ENCODE results near the gene MARCHF6.
A peak's percentile ranks its signal among the peaks of the same experiment; 100 is the strongest.
"Not testable (repeated sequence)": the region's sequence is repeated elsewhere in the genome, so short reads cannot be mapped to it uniquely, and the experiment has no call there.

MARCHF6 gene

DNA sequence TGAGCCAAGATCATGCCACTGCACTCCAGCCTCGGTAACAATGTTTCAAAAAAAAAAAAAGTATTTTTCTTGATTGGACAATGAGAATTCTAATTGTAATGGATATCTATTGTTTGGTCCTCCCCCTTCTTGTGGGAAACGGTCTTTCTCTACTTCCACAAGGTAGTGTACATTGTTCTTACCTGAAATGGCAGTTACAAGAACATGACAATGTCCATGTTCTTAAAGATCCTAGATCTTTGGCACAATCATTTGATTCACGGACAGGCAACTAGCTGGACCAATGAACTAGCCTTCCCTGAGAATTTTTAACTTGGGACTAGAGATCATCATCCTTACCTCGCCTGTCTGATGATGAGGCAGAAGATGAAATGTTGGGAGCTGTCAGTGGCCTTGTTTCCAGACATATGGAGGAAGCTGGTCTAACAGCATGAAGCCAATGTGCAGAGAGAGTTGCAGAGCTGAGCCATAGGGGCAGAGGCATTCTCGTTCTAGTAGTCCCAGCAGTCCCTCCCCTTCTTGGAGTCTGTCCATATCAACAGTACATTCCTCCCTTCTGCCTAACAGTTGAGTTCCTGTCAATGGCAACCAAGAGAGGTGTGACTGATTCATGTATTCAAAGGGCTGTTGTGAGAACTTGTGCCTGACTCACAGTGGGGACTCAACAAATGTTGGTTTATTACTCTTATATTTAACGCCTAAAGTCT is 2.1 kb upstream of the MARCHF6 start:
- peak; percentile 93 for DNase-seq

DNA sequence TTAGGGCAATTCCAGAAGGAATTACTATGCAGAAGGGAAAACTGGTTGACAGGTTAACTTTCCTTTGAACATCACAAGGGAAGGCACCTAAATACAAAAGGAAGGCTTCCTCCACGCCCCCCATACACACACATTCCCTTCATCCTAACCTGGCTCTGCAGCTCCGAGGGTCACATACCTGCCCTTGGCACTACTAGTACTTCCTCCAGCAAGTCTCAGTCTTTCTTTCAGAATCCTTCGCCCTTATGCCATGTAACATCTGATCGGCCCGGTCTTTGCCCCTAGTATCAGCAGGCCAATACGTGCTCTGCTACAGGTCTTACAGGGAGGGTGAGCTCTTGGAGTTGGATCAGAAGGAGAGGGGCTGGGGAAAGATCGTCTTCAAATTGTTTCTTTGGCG is 1.6 kb upstream of the MARCHF6 start:
- DNase-seq = no peak

DNA sequence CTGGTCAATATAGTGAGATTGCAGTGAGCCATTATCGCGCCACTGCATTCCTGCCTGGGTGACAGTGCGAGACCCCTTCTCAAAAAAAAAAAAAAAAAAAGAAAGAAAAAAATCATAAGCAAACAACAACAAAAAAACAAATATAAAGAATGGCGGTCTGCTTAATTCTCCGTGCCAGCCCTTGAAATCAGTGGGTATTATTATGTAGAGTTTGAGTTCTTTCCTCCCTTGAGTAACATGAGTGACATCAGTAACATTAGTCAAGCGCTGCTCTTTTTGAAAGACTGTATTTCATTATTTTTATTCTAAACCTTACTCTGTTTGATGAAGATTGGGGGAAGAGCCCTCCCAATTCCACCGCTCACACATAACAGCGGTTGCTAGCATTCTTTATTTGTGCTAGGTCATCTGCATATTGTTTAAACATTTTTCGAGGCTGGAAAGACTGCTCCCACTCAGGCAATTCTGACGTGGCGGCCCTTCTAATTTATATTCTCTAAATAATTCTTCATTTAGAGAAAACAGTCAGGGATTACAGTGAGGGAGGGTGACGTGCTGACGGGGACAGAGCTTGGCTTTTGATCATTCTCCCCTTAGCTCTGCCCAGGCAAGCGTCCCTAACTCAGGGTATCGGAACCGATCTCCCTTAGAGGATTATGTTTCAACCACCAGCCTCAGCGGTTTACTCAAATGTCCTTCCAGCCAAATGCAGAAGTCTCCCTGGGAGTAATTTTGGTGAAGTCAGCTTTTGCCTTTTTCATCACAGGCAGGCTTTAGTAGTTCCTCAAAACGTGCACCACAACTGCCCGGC is 860 bp upstream of the MARCHF6 start:
- peak; percentile 71 for DNase-seq

DNA sequence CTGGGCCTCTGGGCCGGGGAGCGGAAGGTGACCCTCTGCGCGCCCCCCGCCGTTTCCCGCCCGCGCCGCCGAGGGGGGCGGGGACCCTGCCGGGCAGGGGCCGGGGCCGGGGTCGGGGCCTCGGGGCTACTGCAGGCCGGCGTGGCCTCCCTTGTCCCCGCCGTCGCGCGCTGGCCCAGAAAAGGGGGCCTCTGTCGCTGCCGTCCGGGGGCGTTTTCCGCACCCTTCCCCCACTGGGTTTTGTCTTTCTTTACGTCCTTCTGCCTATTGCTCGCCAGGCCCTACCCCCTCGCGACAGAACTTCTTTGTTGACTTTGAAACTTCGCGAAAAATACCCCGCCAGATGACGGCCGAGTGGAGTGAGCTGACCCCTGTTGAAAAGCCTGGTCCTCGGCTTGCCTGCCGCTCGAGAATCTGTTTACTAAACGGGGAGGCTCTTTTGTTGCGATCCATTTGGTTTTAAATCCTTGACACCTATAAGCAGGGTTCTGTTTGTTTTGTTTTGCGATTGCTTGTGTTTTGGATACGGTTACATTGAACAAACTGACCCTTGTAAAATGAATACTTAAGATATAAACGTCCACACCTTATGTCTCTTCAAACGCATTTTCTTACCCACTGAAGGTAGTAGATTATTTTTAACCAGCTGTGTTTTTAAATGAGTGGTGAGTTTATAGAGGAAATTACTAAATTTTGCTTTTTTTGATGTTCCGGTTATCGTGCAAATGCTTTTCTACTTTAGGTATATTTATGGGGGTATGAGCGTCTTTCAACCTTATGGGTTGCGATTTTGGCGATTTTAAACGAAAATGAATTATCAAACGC is 765 bp downstream of the MARCHF6 start:
- peak; percentile 55 for DNase-seq

DNA sequence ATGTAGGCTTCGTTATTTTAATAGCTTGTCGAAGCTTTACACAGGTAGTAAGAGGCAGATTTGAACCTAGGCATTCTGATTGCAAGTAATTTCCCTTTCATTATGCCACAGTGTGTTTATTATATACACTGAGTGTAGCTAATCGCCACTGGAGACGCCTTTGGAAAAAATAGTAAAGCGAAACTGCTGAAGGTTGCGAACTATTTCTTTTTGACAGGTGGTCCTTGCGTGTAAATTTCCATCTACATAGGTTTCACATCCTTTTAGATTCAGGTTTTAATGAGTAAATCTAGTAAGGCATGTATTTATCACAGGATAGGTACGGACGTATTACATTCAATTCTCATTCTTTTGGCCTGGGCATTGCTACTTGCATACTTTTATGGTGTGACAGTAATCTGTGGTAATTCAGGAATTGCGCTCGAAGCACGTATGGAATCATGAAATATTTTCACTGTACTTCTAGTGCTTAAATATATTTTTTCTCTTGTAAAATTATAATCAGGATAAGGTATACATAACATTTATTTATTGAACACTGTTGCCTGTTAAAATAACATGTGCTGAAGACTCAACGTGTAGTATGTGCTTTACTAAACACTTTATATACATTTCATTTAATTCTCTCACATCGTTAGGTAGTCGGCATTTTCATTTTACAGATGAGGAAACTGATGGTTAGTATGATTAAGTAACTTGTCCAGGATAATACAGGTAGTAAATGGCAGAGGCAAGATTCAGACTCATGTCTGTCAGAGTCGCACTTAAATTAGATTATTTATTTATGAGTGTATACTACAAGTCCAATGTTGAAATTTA is 1.8 kb downstream of the MARCHF6 start:
- DNase-seq = peak; percentile 63

DNA sequence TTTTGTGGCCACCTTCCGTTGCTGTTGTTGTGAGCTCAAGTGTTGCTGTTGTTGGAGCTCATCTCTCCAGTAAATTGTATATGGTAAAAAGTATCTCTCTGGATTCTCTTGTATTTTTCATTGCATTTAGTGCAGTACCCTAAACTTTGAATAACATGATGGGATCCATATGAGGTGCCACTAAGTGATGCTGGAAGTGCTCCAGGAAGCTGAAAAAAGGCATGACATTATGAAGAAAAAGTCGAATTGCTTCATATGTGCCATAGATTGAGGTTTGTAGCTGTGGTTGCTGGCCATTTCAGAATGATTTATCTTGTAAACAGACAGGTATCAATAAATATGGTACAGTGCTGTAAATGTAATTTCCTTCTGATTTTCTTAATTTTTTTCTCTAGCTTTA is 5.5 kb downstream of the MARCHF6 start:
- no peak for DNase-seq

DNA sequence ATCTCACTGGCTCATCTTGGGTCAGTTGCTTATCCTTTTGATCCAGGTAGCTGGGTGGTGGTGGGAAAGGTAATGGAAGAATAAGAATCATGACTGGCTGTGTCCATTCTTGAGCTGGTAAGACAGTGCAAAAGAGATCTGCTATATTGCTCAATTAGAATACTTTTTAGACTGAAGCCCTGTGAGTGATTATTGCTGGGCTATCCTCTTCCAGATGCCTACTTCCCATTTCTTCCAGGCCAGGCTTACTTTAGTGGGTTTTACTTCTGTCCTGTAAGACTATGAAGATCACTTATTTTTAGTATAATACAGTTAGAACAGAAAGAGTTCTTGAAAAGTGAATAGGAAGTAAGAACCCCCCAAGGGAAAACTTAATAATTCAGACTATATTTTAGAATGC is 7.2 kb downstream of the MARCHF6 start:
- no peak for DNase-seq

DNA sequence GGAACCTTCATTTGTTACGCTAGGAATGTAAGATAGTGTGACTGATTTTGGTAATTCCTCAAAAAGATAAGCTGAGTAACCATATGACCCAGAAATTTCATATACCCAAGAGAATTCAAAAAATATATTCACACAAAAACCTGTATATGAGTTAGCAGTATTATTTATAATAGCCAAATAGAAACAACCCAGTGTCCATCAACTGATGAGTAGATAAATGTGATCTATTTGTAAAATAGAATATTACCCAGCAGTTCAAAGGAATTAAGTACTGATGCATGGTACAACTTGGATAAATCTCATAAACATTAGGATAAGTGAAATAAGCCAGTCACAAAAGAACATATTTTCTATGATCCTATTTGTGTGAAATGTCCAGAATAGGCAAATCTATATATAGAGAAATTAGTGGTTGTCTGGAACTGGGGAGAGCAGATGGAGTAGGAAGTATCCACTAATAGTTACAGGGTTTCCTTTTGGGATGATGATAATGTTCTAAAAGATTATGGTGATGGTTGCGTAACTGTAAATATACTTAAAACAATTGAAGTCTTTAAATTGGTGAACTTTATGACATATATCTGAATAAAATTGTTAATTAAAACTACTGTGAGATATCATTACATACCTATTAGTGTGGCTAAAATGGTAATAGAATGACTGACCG is 10.2 kb downstream of the MARCHF6 start:
- DNase-seq = no peak

DNA sequence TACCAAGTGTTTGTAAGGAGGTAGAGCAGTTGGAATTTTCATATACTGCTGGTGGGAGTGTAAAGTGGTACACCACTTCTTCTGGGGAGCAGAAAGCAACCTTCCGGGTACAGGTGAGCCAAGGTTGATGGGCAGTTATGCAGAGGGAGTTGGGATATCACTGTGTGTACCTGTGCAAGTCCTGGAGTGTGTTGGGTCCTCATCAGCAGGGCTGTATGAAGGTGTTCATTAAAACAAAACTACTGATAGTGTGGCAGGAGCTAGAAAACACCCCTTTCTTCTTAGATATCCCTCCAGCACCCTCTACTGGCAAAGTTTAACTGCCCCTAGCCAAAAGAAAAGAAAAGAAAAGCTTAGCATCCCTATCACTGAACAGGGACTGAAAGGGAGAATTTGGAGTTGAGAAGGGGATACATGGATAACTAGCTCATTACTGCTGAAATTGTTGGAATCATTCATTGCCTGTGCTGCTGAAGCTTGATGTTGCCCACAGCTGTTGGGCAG is 10.7 kb downstream of the MARCHF6 start:
- peak; percentile 74 for DNase-seq

DNA sequence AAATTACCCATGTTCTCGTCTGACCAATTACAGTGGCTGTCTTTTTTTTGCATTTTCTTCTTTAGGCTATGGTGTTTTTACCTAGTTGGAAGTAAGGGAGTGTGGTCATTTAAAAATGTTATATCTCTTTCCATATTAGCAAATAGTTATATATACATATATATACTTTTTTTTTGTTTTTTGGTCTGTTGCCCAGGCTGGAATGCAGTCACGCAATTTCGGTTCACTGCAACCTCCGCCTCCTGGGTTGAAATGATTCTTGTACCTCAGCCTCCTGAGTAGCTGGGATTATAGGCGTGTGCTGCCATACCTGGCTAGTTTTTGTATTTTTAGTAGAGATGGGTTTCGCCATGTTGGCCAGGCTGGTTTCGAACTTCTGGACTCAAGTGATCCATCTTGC is 12.3 kb downstream of the MARCHF6 start:
- DNase-seq = no peak

DNA sequence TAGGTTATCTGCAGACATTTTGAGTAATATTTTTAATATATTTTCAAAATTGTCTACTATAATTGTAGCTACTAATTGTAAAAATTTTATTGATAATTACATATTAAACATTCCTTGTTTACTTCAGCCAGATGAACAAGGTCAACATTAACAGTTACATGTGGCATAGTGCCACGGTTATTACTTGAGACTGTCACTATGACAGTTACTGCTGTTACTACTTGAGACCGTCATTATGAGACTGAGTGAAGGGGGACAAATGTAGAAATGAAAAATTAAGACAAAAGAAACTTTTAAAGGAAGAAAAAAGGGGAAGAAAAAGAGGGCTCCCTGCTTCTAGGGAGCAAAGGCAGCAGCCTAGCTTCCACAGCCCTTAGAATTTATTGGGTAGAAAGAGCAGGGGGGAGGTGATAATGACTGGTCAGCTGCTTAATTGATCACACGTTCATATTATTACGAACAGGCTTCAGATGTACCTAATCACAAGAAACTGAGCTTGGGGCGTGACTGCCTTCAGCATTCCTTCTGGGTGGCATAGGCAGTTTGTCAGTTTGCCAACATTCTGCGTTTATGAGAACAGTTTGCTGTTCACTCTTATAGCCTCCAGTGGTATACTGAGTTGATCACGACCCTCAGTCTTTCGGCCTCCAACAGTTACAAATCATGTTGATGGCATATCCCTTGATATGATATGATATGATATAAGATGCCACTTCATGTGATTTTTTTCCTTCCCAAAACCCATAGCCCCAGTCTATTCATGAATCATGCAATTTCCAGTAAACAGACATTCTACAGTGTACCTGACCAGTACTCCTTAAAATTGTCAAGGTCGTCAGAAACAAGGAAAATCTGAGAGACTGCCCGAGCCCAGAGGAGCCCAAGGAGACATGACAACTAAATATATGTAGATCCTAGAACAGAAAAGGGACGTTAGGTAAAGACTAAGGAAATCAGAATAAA is 13.1 kb downstream of the MARCHF6 start:
- DNase-seq = peak; percentile 41

DNA sequence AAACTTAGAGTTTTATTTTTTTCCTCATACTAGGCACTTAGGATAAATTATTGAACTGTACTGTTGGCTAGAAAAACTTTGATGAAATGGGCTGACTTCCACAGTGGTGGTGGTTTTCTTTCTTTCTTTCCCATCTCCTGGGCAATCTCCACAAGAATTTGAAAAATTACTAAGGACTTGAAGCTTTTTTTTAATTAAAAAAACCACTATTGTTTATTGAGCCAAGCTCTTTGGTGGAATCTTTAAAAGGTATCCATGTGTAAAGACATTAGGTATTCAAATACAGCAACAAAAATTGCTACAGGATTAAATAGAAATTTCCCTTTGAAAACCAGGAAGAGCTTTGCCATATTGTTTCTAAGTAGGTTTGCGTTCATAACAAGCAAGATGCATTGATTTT is 14.1 kb downstream of the MARCHF6 start:
- DNase-seq = no peak

DNA sequence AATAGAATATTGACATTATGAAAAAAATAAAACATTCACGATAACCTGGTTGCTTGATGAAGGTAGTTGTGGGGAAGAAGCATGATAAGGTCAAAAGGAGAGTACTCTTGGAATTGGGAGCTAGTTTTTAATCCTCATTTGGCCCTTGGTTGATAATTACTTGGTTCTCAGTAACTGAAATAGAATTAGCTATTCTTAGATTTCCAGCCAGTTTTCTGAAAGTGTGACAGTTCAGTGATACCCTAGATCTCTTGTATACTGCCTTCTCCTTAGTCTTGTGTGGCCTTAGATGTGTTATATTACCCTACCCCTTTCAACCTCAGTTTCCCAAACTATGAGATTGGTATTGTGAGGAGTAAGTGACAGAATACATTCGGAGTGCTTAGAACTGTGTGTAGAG is 17.4 kb downstream of the MARCHF6 start:
- DNase-seq = peak; percentile 59

DNA sequence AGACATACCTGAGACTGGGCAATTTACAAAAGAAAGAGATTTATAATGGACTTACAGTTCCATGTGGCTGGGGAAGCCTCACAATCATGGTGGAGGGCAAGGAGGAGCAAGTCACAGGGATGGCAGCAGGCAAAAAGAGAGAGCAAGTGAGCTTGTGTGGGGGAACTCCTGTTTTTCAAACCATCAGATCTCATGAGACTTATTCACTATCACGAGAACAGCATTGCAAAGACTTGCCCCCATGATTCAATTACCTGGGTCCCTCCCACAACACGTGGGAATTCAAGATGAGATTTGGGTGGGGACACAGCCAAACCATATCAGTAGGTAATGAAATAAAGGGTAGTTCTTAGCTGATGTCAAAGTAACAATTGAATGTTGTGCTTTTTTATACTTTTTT is 17.9 kb downstream of the MARCHF6 start:
- peak; percentile 34 for DNase-seq

DNA sequence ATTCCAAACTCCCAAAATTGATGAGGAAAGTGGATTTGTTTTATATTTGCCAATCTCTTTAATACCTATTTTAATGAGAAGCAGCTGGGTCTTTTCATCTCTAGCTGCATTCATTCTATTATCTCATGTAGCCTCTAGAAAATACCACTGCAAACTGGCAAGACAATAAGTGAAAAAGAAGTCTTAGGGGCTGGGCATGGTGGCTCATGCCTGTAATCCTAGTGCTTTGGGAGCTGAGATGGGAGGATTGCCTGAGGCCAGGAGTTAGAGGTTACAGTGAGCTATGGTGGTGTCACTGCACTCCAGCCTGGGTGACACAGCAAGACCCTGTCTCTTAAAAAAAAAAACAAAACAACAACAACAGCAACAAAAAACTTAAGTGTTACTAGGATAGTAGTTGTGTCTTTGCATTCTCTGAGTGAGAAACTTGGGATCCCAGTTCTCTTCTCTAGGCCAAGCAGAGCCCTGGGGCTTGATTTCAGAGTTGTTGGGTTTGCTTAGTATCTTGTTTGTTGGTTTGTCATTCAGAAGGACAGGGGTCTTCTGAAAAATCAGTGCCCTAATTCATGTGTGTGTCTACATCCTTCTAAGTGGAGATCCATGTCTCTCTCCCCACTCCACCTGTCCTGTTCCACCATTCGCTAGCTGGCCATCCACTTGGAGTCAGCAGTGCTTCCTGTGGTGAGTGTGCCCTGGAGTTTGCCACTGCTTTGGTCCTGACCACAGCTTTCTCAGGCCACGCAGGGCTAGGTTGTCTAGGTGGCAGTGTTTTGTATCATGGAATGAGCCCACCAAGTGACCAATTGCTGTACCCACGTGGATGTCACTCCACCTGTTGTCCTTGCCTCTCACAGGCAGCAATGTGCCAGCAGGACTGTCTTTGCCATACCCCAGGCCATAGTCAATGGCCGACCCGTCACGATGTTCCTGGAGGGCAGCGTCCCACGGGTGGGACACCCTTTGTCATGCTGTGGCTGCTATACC is 19.5 kb downstream of the MARCHF6 start:
- no peak for DNase-seq

DNA sequence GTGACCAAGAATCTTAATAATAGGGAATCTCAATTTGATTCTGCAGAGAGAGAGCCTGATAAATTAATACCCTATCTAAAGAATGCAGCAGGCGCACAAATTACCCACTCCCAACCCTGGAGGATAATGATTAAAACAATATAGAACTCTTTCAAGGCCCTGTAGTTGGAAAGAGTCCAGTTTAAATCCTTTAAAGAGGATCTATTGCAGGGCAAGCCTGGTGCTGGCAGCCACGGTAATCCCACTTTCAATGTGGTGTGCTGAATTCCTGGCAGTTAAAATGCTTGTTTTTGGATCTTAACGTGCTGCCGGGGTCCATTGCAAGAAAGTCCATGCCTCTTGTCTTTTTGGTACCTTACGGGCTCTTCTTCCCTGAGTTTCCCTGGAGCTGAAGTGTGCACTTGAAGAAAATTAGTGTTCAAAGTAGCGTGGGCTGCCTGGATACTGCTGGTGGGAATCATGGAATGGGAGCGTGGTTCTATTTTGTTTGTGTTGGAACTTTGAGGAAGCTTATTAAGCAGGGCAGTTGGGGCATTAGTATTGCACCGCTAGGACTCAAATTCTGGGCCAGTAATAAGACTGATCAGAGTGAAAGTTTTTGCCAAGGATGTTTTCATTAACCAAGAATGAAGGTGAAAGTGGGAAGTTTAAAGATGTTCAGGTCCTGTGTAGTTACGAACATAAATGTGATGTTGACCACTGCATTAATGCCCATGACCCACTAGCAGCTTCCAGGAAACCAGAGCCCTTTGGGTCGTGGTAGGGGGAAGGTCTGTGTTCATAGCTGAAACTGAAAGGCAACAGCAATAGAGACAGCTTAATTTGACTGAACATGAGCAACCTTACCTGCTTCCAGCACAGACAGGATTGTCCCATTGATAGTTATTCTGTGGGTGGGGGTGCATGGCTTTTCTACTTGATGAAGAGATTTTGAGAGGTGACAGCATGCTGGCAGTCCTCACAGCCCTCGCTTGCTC is 20.8 kb downstream of the MARCHF6 start:
- peak; percentile 82 for DNase-seq

DNA sequence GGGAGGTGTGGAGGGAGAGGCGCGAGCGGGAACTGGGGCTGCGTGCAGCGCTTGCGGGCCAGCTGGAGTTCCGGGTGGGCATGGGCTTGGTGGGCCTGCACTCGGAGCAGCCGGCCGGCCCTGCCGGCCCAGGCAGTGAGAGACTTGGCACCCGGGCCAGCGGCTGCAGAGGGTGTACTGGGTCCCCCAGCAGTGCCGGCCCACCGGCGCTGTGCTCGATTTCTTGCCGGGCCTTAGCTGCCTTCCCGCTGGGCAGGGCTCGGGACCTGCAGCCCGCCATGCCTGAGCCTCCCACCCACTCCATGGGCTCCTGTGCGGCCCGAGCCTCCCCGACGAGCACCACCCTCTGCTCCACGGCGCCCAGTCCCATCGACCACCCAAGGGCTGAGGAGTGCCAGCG is 21.7 kb downstream of the MARCHF6 start:
- DNase-seq = not testable (repeated sequence)

DNA sequence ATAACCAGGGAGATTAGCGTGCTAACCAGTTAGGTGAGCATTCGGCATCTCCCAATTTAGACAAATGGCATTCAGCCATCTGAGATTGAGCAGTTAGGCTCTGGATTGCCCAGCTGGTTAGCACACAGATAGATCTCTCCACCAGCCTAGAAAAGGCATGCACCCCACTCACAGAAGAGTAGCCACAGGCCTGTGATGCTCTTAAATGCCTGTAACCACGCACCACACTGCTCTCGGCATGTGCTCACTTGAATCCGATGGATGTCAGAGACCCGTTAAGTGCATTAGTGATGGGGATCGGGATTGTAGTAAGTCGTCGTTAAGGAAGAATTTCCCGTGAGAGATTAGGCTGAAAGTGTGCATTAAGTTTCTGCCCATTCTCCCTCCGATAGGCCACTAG is 23.0 kb downstream of the MARCHF6 start:
- DNase-seq = no peak
